A549 (cell line): ENCODE measurements around the gene RIPOR2. TPM values are rescaled to one million over a fixed set of nuclear protein-coding genes. Genes with fewer than 3 reads are reported as not detected.

Experiments
- ATAC-seq, 2 experiments: fragments of 200-7000 bp in 1 of 2; fragments of >200 bp in 1 of 2; cut with Nextera tagmentation in 1 of 2; cut with Tn5 transposase in 1 of 2; 3 replicates each; pipeline versions ENCODE4 v1.8.0 to v1.9.1; 2018 to 2020; ENCODE audit warnings: mild to moderate bottlenecking in 1 of 2, moderate library complexity in 1 of 2
- CTCF ChIA-PET: fragments of 300-600 bp; sonication (Branson Sonifier 250); formaldehyde crosslinking; extraction: SDS; loops from one replicate; lab custom pipeline; 2021; ENCODE audit warnings: antibody characterized with exemption, inconsistent platforms; lab: Yijun Ruan, JAX
- POLR2A ChIA-PET: fragments of 350-600 bp; formaldehyde crosslinking; extraction: SDS; loops from one replicate; lab custom pipeline; 2021; ENCODE audit warnings: antibody characterized with exemption, inconsistent platforms; lab: Yijun Ruan, JAX
- DNase-seq, 2 experiments: peaks; one replicate each; pipeline versions ENCODE4 v3.0.0 to v3.0.0-alpha.2; 2011 to 2016; ENCODE audit warnings: low read depth in 1 of 2, low spot score in 1 of 2
- FAIRE-seq: peaks from 2 replicates; lab custom pipeline; 2011; peaks lifted over from hg19 to GRCh38; lab: Jason Lieb, UNC
- H3K27ac ChIP-seq, 2 experiments: fragments of >200 bp; sonication (Bioruptor Twin); formaldehyde crosslinking; 3 replicates each; pipeline ENCODE4 v1.5.1; 2016 to 2017
- H3K4me1 ChIP-seq: fragments of >200 bp; sonication (Bioruptor Twin); formaldehyde crosslinking; 3 replicates; pipeline ENCODE4 v1.6.1; 2016
- H3K4me2 ChIP-seq: fragments of >200 bp; sonication (Bioruptor Twin); formaldehyde crosslinking; 3 replicates; pipeline ENCODE4 v1.6.1; 2016
- H3K4me3 ChIP-seq: fragments of >200 bp; sonication (Bioruptor Twin); formaldehyde crosslinking; 3 replicates; pipeline ENCODE4 v1.5.1; 2016
- H3K9me3 ChIP-seq: fragments of >200 bp; sonication (Bioruptor Twin); formaldehyde crosslinking; 3 replicates; pipeline ENCODE4 v1.6.1; 2016
- CBX2 ChIP-seq: fragments of 200-600 bp; sonication (generic); IDR thresholded peaks from 2 replicates; pipeline ENCODE4 v1.6.1; 2016; ENCODE audit warnings: low read depth, mild to moderate bottlenecking, borderline replicate concordance
- CHD4 ChIP-seq: fragments of 200-600 bp; sonication (generic); IDR thresholded peaks from 2 replicates; pipeline ENCODE4 v1.6.1; 2016; ENCODE audit warnings: antibody characterized with exemption, mild to moderate bottlenecking, borderline replicate concordance
- CTCF ChIP-seq: fragments of >200 bp; sonication (Bioruptor Twin); formaldehyde crosslinking; IDR thresholded peaks from 3 replicates; pipeline ENCODE4 v1.5.1; 2016
- ELK1 ChIP-seq: fragments of 150-350 bp; IDR thresholded peaks from 2 replicates; pipeline ENCODE4 v1.6.1; 2014; ENCODE audit warnings: low read depth, mild to moderate bottlenecking, low read length
- EP300 ChIP-seq, 2 experiments: fragments of >200 bp; sonication (Bioruptor Twin); formaldehyde crosslinking; IDR thresholded peaks; 2 replicates in 1 of 2; 3 replicates in 1 of 2; pipeline ENCODE4 v1.6.1; 2016 to 2017
- ESRRA ChIP-seq: fragments of 150-350 bp; IDR thresholded peaks from 2 replicates; pipeline ENCODE4 v1.6.1; 2014; ENCODE audit warnings: mild to moderate bottlenecking, low read length, borderline replicate concordance
- FOSL2 ChIP-seq, 2 experiments: fragments of 450-650 bp in 1 of 2; fragments of >200 bp in 1 of 2; sonication (Bioruptor Twin) in 1 of 2; formaldehyde crosslinking; IDR thresholded peaks; 2 replicates each; pipeline versions ENCODE4 v1.5.0 to v1.6.1; 2016 to 2020; ENCODE audit warnings: mild to moderate bottlenecking in 1 of 2, moderate library complexity in 1 of 2
- HEYL ChIP-seq: fragments of 250-450 bp; sonication (Bioruptor Pico); IDR thresholded peaks from 2 replicates; pipeline ENCODE4 v1.8.0; 2021; ENCODE audit warnings: mild to moderate bottlenecking, moderate library complexity
- HMGXB4 ChIP-seq: fragments of 250-450 bp; sonication (Bioruptor Pico); IDR thresholded peaks from 2 replicates; pipeline ENCODE4 v1.5.0; 2021; ENCODE audit warnings: mild to moderate bottlenecking, moderate library complexity, borderline replicate concordance
- JUNB ChIP-seq: fragments of >200 bp; sonication (Bioruptor Twin); formaldehyde crosslinking; IDR thresholded peaks from 2 replicates; pipeline ENCODE4 v1.6.1; 2016
- NR3C1 ChIP-seq: fragments of >200 bp; sonication (Bioruptor Twin); formaldehyde crosslinking; IDR thresholded peaks from 3 replicates; pipeline ENCODE4 v1.6.1; 2017
- PBX3 ChIP-seq: IDR thresholded peaks from 2 replicates; pipeline ENCODE4 v1.6.1; 2012
- REST ChIP-seq: fragments of 200-600 bp; sonication (generic); IDR thresholded peaks from 2 replicates; pipeline ENCODE4 v1.6.1; 2016; ENCODE audit warnings: antibody characterized with exemption, mild to moderate bottlenecking, moderate library complexity
- RNF2 ChIP-seq: fragments of 200-600 bp; sonication (generic); IDR thresholded peaks from 2 replicates; pipeline ENCODE4 v1.6.1; 2016; ENCODE audit warnings: low read depth, mild to moderate bottlenecking, antibody characterized with exemption, moderate library complexity, borderline replicate concordance
- ZFP36 ChIP-seq: fragments of 450-650 bp; IDR thresholded peaks from 2 replicates; pipeline ENCODE4 v1.6.1; 2014; ENCODE audit warnings: borderline replicate concordance; ENCODE audit not compliant: partially characterized antibody
- ZNF302 ChIP-seq: fragments of 250-450 bp; sonication (Bioruptor Pico); IDR thresholded peaks from 2 replicates; pipeline ENCODE4 v1.9.0; 2021; ENCODE audit warnings: inconsistent platforms, mild to moderate bottlenecking, moderate library complexity
- ZSCAN20 ChIP-seq: fragments of 250-450 bp; sonication (Bioruptor Pico); IDR thresholded peaks from 2 replicates; pipeline ENCODE4 v1.8.0; 2022; ENCODE audit warnings: mild to moderate bottlenecking, moderate library complexity
- WGBS: methylation state at CpG from one replicate; pipeline ENCODE4 v1.1.6; 2017; ENCODE audit errors: missing lambda C conversion rate; 5-methylcytosine and 5-hydroxymethylcytosine counted together
- polyA plus RNA-seq, 4 experiments: library from polyadenylated mRNA; depleted of rRNA in 3 of 4; stranded (reverse); fragments of >200 nt; fragmentation: RNase III in 1 of 4; extraction: RNeasy Plus Mini Kit Qiagen cat#74134 plus additional on column Dnase treatment in 1 of 4; gene quantifications; 2 replicates in 3 of 4; 3 replicates in 1 of 4; pipeline ENCODE4 v1.2.3, GENCODE V29; 2011 to 2017

Gene RIPOR2
- polyA plus RNA-seq, 2 of the 4 experiments (the other 2 are of a cell fraction) = 0.01 TPM; not detected in 1

- Histone ChIP-seq H3K27ac (no peak overlapping the region), H3K9me3 (no peaks in the 10 kb centered on the region), H3K4me3 (no peak overlapping the region), H3K4me1 (no peaks in the 10 kb centered on the region; the same call in 2 of the 3 replicates), H3K4me2 (no peak overlapping the region)
- TF ChIP-seq CBX2 (no peak), CHD4 (no peak), JUNB (no peak), FOSL2 (IDR thresholded peaks at IDR 0.05) (no peak), FOSL2 (CRISPR knock-in tag; IDR thresholded peaks at IDR 0.05) (no peak), ESRRA (no peak), ZFP36 (no peak), REST (no peak), EP300 (IDR thresholded peaks at IDR 0.05) (no peak), CTCF (no peak), PBX3 (no peak), HMGXB4 (CRISPR knock-in tag) (no peak), HEYL (no peak), ELK1 (no peak), ZSCAN20 (CRISPR knock-in tag) (no peak), ZNF302 (CRISPR knock-in tag) (no peak), NR3C1 (no peak), RNF2 (no peak)
- POLR2A ChIA-PET = no interaction called here
- no peak for ATAC-seq
- WGBS = 86% methylated on average over 6 of the region's 6 CpGs
- CTCF ChIA-PET = interaction anchor here (1.6 kb wide), 1 partner anchor 14 kb away, joined by 4 read pairs; no protein-coding TSS in a partner anchor
- no peak for DNase-seq
- FAIRE-seq = no peak
Observed at GRCh38 chr6:24796616-24797290, 139.0 kb downstream of the RIPOR2 start.
